Kidney epithelial cell (primary cell): Measurements from ENCODE around the gene UROD. TPM values are rescaled to one million over a fixed set of nuclear protein-coding genes. Genes with fewer than 3 reads are reported as not detected.
"Not testable (repeated sequence)": the region's sequence is repeated elsewhere in the genome, so short reads cannot be mapped to it uniquely, and the experiment has no call there.

ENCODE experiments used
- DNase-seq: peaks from one replicate; pipeline ENCODE4 v3.0.0-alpha.2; 2010; ENCODE audit warnings: low read depth
- H3K27me3 ChIP-seq: 2 replicates; pipeline ENCODE4 v1.6.0; 2011; ENCODE audit warnings: low read length; ENCODE audit not compliant: control insufficient read depth, insufficient read depth
- H3K36me3 ChIP-seq: 2 replicates; pipeline ENCODE4 v1.5.1; 2011; ENCODE audit warnings: low read length; ENCODE audit not compliant: control insufficient read depth, insufficient read depth
- H3K4me3 ChIP-seq: 2 replicates; pipeline ENCODE4 v1.5.1; 2011; ENCODE audit warnings: low read depth, mild to moderate bottlenecking, control low read depth, low read length
- total RNA-seq: library from RNA; depleted of rRNA; stranded (reverse); fragments of >200 nt; gene quantifications from 2 replicates; pipeline ENCODE4 v1.2.3, GENCODE V29; 2015
- TF ChIP-seq, protein P1 (sequence below): IDR thresholded peaks from 2 replicates; pipeline ENCODE4 v1.5.1; 2011; ENCODE audit warnings: mild to moderate bottlenecking, moderate library complexity, low read length, control low read depth, inconsistent platforms; ENCODE audit not compliant: insufficient read depth, poor library complexity, severe bottlenecking

UROD gene
- total RNA-seq, 1 donor from 2014 or later: 113 TPM

DNA sequence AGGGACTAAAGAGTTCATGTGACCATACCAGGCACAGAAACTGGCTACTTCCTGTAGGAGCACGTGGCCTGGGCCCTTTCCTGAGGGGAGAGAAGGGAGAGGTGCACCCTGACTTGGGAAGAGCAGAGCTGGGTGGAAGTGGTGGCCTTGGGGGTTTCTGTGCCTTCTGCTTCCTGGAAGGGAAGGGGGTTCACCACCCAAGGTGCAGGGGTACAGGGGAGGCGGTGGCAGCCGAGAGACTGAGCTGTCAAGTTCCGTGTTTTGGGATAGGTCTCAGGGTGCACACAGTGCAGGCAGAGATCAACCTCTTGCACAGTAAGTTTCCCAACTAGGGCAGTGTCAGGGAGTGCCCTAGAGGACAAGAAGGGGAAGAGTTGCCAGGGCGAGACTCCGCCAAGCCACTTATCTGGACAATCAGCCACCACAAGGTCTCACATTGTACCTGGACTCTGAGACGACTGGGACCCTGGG, 11.0 kb upstream of the UROD start:
- TF ChIP-seq, protein P1, sequence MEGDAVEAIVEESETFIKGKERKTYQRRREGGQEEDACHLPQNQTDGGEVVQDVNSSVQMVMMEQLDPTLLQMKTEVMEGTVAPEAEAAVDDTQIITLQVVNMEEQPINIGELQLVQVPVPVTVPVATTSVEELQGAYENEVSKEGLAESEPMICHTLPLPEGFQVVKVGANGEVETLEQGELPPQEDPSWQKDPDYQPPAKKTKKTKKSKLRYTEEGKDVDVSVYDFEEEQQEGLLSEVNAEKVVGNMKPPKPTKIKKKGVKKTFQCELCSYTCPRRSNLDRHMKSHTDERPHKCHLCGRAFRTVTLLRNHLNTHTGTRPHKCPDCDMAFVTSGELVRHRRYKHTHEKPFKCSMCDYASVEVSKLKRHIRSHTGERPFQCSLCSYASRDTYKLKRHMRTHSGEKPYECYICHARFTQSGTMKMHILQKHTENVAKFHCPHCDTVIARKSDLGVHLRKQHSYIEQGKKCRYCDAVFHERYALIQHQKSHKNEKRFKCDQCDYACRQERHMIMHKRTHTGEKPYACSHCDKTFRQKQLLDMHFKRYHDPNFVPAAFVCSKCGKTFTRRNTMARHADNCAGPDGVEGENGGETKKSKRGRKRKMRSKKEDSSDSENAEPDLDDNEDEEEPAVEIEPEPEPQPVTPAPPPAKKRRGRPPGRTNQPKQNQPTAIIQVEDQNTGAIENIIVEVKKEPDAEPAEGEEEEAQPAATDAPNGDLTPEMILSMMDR: no peak
- no peaks in the 10 kb centered on the region for H3K27me3 ChIP-seq
- H3K4me3 ChIP-seq: no peak overlapping the region
- H3K36me3 ChIP-seq: no peaks in the 10 kb centered on the region
- no peak for DNase-seq

DNA sequence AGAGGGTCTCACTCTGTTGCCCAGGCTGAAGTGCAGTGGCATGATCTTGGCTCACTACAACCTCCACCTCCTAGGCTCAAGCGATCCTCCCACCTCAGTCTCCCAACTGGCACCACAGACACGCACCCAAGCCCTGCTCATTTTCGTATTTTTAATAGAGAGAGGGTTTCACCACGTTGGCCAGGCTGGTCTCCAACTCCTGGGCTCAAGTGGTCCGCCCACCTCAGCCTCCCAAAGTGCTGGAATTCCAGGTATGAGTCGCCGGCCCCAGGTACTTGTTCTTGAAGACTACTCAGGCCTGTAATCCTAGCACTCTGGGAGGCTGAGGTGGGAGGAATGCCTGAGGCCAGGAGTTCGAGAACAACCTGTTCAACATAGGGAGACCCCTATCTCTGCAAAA, 10.5 kb upstream of the UROD start:
- H3K36me3 ChIP-seq, H3K4me3 ChIP-seq, H3K27me3 ChIP-seq, DNase-seq: not testable (repeated sequence)

DNA sequence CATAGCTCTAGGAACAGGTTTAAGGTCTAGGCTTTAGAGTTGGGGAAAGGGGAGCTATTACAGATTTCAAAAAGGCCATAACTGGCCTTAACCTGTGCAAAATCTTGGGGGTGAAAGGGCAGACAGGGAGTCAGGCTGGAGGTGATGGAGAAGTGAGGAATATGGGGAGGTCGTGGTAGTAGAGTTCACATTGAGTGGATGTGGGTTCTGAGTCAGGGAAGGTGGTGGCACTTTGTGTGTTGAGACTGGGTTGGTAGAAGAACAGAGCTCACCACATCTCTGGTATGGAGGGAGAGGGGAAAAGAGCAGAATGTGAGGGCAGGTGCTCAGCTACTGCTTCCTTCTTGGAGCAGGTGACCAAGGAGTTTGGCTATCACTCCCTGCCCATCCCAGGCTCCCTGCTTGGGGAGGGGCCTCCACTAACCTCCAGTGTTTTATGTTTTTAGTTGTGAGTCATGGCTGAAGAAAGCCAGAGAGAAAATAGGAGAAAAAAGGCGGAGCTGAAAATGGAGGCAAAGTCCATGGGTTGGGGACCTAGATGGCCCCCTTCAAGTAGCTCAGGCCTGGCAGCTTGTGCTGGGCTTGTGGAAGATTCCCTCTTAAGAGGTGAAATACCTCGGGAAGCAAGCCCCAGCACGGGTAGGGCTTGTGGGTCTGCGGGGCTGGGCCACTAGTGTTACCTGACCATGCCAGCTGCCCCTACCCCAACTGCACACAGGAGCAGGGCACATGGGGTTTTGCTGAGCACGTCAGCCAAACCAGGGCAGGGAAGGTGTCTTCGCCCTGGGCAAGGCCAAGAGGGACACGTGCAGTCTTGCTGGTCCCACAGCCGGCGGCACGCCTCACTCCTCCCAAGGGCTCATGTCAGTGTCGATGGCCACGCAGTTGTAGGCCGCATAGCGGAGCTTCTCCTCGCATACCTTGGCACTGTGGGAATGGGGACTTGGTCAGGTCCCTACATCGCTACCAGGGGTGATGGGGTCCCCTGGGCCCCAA, 9.1 kb upstream of the UROD start:
- H3K36me3 ChIP-seq: no peaks in the 10 kb centered on the region
- H3K4me3 ChIP-seq: no peak overlapping the region
- TF ChIP-seq, protein P1: no peak
- no peak for DNase-seq
- no peaks in the 10 kb centered on the region for H3K27me3 ChIP-seq

DNA sequence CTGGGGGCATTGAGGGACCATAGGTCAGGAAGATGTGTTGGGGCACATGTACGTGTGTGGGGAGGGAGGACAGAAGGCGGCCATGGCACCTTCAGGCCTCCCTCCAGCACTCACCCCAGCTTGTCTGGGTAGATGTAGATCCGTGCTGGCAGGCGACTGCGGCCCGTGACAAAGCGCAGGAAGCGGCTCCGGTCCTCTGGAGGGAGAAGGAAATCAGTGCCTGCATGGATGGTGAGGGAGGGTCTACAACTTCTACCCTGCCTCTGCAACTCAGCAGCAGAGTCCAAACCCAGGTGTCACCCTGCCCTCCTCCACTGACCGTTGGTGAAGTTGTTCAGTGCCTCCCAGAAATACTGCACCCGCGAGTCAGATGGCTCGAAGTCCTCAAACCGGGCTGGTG, 8.3 kb upstream of the UROD start:
- no peak for DNase-seq
- H3K27me3 ChIP-seq: no peaks in the 10 kb centered on the region
- no peaks in the 10 kb centered on the region for H3K36me3 ChIP-seq

DNA sequence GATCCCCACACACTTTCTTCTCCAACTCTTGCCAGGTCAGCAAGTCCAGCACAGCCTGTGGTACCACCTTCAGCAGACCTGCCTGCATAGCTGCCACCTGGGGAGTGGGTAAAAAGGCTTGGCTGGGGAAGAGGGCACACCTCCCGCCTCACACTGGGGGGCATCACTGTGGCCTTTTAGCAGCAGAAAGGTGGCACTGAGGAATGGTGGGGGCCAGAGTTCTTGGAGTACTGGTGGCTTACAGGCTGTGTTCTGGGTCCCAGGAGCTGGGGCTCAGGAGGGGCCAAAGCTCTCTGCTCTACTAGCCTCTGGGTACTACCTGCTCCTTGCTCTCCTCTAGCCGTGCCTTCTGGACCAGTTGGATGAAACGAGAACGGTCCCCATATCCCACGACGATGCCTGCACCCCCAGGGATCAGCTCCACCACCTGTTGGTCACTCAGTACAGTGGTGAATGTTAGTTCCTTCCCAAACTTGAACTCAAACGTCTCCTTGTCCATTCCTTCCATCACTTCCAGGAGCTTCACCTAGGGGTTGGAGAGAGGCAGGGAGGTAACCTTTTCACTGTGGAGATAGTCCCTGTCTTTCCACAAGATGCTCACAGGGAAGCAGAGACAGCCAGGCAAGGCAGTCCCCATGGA, 7.7 kb upstream of the UROD start:
- TF ChIP-seq, protein P1: no peak
- H3K27me3 ChIP-seq: no peaks in the 10 kb centered on the region
- H3K36me3 ChIP-seq: no peaks in the 10 kb centered on the region
- DNase-seq: no peak
- no peak overlapping the region for H3K4me3 ChIP-seq

More for the DNA sequence above, 8.3 kb upstream of the UROD start:
- TF ChIP-seq, protein P1: no peak
- no peak overlapping the region for H3K4me3 ChIP-seq

DNA sequence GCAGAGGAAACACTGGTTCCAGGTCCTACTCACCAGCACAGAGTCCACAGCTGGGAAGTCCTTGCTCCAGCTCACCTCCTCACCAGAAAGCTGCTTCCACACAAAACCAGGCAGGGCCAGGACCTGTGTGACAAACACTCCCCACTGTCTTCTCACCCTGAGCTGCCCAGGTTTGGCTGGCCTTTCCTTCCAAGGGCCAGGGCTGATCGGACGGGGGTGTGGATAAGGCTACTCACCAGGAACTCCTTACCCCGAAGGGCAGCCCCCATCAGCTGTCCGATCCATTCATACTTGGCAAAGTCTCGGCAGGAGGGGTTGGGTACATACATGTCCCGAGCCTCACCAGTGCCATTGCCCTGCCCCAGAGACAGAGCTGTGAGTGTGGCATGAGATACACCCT, 6.3 kb upstream of the UROD start:
- no peak for DNase-seq
- no peaks in the 10 kb centered on the region for H3K36me3 ChIP-seq
- no peaks in the 10 kb centered on the region for H3K27me3 ChIP-seq
- no peak overlapping the region for H3K4me3 ChIP-seq
- TF ChIP-seq, protein P1: no peak
